MM.1S (cell line): ENCODE data around the gene TBX4.

Source experiments
- DNase-seq: peaks from one replicate; pipeline ENCODE4 v3.0.0-alpha.2; 2015
- H2AFZ ChIP-seq: fragments of 300-600 bp; sonication (generic); 2 replicates; pipeline ENCODE4 v1.6.0; 2016; ENCODE audit warnings: antibody characterized with exemption, low read length
- H3F3A ChIP-seq: fragments of 300-600 bp; sonication (generic); 2 replicates; pipeline ENCODE4 v1.6.1; 2016; ENCODE audit warnings: mild to moderate bottlenecking, antibody characterized with exemption, low read length, moderate library complexity, mixed read lengths; ENCODE audit not compliant: insufficient read depth
- H3K27ac ChIP-seq: fragments of 300-600 bp; sonication (generic); 2 replicates; pipeline ENCODE4 v1.5.1; 2016; ENCODE audit warnings: mild to moderate bottlenecking, low read length
- H3K27me3 ChIP-seq: fragments of 300-600 bp; sonication (generic); replicated peaks from 2 replicates; pipeline ENCODE4 v1.6.0; 2016; ENCODE audit warnings: low read length; ENCODE audit not compliant: insufficient read depth
- H3K36me3 ChIP-seq: fragments of 300-600 bp; sonication (generic); replicated peaks from 2 replicates; pipeline ENCODE4 v1.6.1; 2016; ENCODE audit warnings: mild to moderate bottlenecking, low read length, mixed read lengths; ENCODE audit not compliant: insufficient read depth
- H3K4me1 ChIP-seq: fragments of 300-600 bp; sonication (generic); 2 replicates; pipeline ENCODE4 v1.6.1; 2016; ENCODE audit warnings: low read length, mixed read lengths
- H3K4me2 ChIP-seq: fragments of 300-600 bp; sonication (generic); 2 replicates; pipeline ENCODE4 v1.6.0; 2016; ENCODE audit warnings: low read depth, low read length
- H3K4me3 ChIP-seq: fragments of 300-600 bp; sonication (generic); 2 replicates; pipeline ENCODE4 v1.5.1; 2016; ENCODE audit warnings: low read length, mixed read lengths
- H3K79me2 ChIP-seq: fragments of 300-600 bp; sonication (generic); 2 replicates; pipeline ENCODE4 v1.6.1; 2016; ENCODE audit warnings: mixed run types, low read length, mixed read lengths
- H3K9ac ChIP-seq: fragments of 300-600 bp; sonication (generic); 2 replicates; pipeline ENCODE4 v1.6.1; 2016; ENCODE audit warnings: low read length, mixed read lengths
- H3K9me2 ChIP-seq: fragments of 300-600 bp; sonication (generic); replicated peaks from 2 replicates; pipeline ENCODE4 v1.6.1; 2016; ENCODE audit warnings: mild to moderate bottlenecking, low read length, mixed read lengths; ENCODE audit not compliant: insufficient read depth
- H3K9me3 ChIP-seq: fragments of 300-600 bp; sonication (generic); replicated peaks from 2 replicates; pipeline ENCODE4 v1.6.1; 2016; ENCODE audit warnings: mild to moderate bottlenecking, low read length, mixed read lengths; ENCODE audit not compliant: insufficient read depth
- H4K20me1 ChIP-seq: fragments of 300-600 bp; sonication (generic); 2 replicates; pipeline ENCODE4 v1.6.1; 2016; ENCODE audit warnings: mild to moderate bottlenecking, low read length, moderate library complexity, mixed read lengths; ENCODE audit not compliant: insufficient read depth
- EZH2 ChIP-seq: fragments of 300-600 bp; sonication (generic); optimal IDR thresholded peaks from 2 replicates; pipeline ENCODE3; 2017; ENCODE audit warnings: low read depth, mild to moderate bottlenecking, antibody characterized with exemption, low read length, mixed read lengths
- EZH2phosphoT487 ChIP-seq: fragments of 300-600 bp; sonication (generic); IDR thresholded peaks from 2 replicates; pipeline ENCODE4 v1.6.1; 2018; ENCODE audit warnings: antibody characterized with exemption, low read length
- TF ChIP-seq, protein P1 (sequence below): fragments of 300-600 bp; sonication (generic); IDR thresholded peaks from 2 replicates; pipeline ENCODE4 v1.5.1; 2016; ENCODE audit warnings: antibody characterized with exemption, low read length, mixed read lengths

The TBX4 gene

GRCh38 chr17:61460796-61461585 lies 8.8 kb downstream of the TBX4 start:
- H3K79me2 ChIP-seq: no peaks in the 10 kb centered on the region
- H3K9ac ChIP-seq: no peak overlapping the region
- H3F3A ChIP-seq: no peaks in the 10 kb centered on the region
- H3K4me2 ChIP-seq: no peak overlapping the region
- no peaks in the 10 kb centered on the region for H3K4me1 ChIP-seq
- H3K4me3 ChIP-seq: no peak overlapping the region
- H3K9me3 ChIP-seq: no peaks in the 10 kb centered on the region
- H2AFZ ChIP-seq: no peak overlapping the region
- H3K36me3 ChIP-seq: no peaks in the 10 kb centered on the region
- no peak overlapping the region for H3K27ac ChIP-seq
- TF ChIP-seq EZH2phosphoT487 (no peak), EZH2 (no peak)
- TF ChIP-seq, protein P1, sequence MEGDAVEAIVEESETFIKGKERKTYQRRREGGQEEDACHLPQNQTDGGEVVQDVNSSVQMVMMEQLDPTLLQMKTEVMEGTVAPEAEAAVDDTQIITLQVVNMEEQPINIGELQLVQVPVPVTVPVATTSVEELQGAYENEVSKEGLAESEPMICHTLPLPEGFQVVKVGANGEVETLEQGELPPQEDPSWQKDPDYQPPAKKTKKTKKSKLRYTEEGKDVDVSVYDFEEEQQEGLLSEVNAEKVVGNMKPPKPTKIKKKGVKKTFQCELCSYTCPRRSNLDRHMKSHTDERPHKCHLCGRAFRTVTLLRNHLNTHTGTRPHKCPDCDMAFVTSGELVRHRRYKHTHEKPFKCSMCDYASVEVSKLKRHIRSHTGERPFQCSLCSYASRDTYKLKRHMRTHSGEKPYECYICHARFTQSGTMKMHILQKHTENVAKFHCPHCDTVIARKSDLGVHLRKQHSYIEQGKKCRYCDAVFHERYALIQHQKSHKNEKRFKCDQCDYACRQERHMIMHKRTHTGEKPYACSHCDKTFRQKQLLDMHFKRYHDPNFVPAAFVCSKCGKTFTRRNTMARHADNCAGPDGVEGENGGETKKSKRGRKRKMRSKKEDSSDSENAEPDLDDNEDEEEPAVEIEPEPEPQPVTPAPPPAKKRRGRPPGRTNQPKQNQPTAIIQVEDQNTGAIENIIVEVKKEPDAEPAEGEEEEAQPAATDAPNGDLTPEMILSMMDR: no peak
- DNase-seq: no peak
- H3K27me3 ChIP-seq: peaks cover 21% of the 10 kb centered on the region
- no peaks in the 10 kb centered on the region for H3K9me2 ChIP-seq
- H4K20me1 ChIP-seq: no peaks in the 10 kb centered on the region

GRCh38 chr17:61461586-61461966 lies 9.4 kb downstream of the TBX4 start:
- no peaks in the 10 kb centered on the region for H3F3A ChIP-seq
- no peaks in the 10 kb centered on the region for H3K79me2 ChIP-seq
- TF ChIP-seq EZH2phosphoT487 (no peak), EZH2 (no peak)
- TF ChIP-seq, protein P1: no peak
- H3K9me2 ChIP-seq: no peaks in the 10 kb centered on the region
- no peak overlapping the region for H3K9ac ChIP-seq
- no peaks in the 10 kb centered on the region for H4K20me1 ChIP-seq
- no peak overlapping the region for H3K4me3 ChIP-seq
- peak overlapping the region; percentile 73; the same call in 1 of the 2 replicates for H3K4me2 ChIP-seq
- H3K4me1 ChIP-seq: no peaks in the 10 kb centered on the region
- no peaks in the 10 kb centered on the region for H3K36me3 ChIP-seq
- H3K27me3 ChIP-seq: peaks cover 21% of the 10 kb centered on the region
- H2AFZ ChIP-seq: 0 out of 2 replicates have a peak overlapping the region, but pooled peaks have one; percentile 65
- no peak overlapping the region for H3K27ac ChIP-seq
- no peaks in the 10 kb centered on the region for H3K9me3 ChIP-seq
- DNase-seq: no peak

DNA sequence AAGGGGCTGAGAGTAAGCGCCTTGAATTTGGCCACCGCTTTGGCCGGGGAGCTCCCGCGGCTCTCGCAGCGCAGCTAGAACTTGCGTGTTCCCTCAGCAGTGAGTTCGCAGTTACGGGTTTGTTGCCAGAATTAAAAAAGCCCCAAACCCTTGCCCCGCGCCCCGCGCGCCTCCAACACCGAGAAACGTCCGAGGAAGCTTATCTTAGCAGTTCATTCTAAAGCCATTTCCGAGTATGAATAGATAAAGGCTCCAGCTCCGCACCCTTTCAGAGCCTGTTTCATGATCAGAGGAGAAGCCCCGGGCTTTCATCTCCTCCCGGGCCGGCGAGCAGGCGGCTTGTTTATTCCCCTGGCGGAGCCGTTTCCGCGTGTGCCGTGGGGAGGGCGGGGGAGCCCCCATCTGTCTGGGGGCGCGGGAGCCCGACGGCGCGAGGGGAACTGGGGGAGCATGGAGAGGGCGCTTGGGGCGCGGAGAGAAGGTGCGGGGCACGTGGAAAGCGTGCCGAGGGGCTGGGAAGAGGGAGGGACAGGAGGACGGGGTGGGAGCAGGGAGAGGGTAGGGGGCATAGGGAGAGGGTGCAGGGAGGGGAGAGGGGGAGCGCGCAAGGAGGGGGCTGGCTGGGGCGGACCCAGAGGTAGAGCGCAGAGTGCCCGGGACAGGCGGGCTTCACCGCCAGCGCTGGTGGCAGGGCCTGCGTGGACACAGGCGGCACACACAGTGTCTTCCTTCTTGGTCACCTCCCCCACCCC lies 9.9 kb downstream of the TBX4 start:
- Histone ChIP-seq H3K4me3 (0 out of 2 replicates have a peak overlapping the region, but pooled peaks have one; percentile 25), H4K20me1 (no peaks in the 10 kb centered on the region), H3K9ac (no peak overlapping the region), H3K27me3 (peaks cover 21% of the 10 kb centered on the region), H3K9me2 (no peaks in the 10 kb centered on the region), H3K36me3 (no peaks in the 10 kb centered on the region), H3K79me2 (no peaks in the 10 kb centered on the region), H3F3A (no peaks in the 10 kb centered on the region), H2AFZ (peak overlapping the region; percentile 65; the same call in 1 of the 2 replicates), H3K9me3 (no peaks in the 10 kb centered on the region), H3K27ac (no peak overlapping the region), H3K4me1 (no peaks in the 10 kb centered on the region), H3K4me2 (peak overlapping the region; percentile 73)
- DNase-seq: no peak
- TF ChIP-seq, protein P1: no peak
- TF ChIP-seq EZH2phosphoT487 (no peak), EZH2 (no peak)
